Measurements from ENCODE around the gene SENP6. TPM values are rescaled to one million over a fixed set of nuclear protein-coding genes. Genes with fewer than 3 reads are reported as not detected.
"Not testable (repeated sequence)": the region's sequence is repeated elsewhere in the genome, so short reads cannot be mapped to it uniquely, and the experiment has no call there.

The SENP6 gene
- total RNA-seq, 2 donors from 2014 or later = 95.3 to 103 TPM

- Mint-ChIP-seq H3K4me1 (peaks cover 8% of the 10 kb centered on the region), H3K27ac (no peak overlapping the region), H3K4me3 (no peak overlapping the region), H3K36me3 (ENCODE audit: low read depth) (peaks cover 9% of the 10 kb centered on the region), H3K27me3 (no peaks in the 10 kb centered on the region)
- no peaks in the 10 kb centered on the region for H3K9me3 ChIP-seq (ENCODE audit: control insufficient read depth, low read length, poor library complexity, severe bottlenecking)
- no peak for DNase-seq
- ATAC-seq = no peak
These were observed 89.3 kb downstream of the SENP6 start for GRCh38 chr6:75691012-75691411.

GRCh38 chr6:75693534-75693933 is 91.9 kb downstream of the SENP6 start:
- no peak overlapping the region for H3K27ac Mint-ChIP-seq
- ATAC-seq = no peak
- H3K27me3 Mint-ChIP-seq = no peaks in the 10 kb centered on the region
- no peaks in the 10 kb centered on the region for H3K4me1 Mint-ChIP-seq
- no peak for DNase-seq
- H3K36me3 Mint-ChIP-seq (ENCODE audit: low read depth) = peaks cover 2% of the 10 kb centered on the region
- no peaks in the 10 kb centered on the region for H3K9me3 ChIP-seq (ENCODE audit: control insufficient read depth, low read length, poor library complexity, severe bottlenecking)
- H3K4me3 Mint-ChIP-seq = no peak overlapping the region

GRCh38 chr6:75694406-75694805 is 92.7 kb downstream of the SENP6 start:
- Mint-ChIP-seq H3K4me3 (no peak overlapping the region), H3K4me1 (no peaks in the 10 kb centered on the region)
- ATAC-seq = no peak

GRCh38 chr6:75708334-75708733 is 106.7 kb downstream of the SENP6 start:
- not testable (repeated sequence) for H3K27me3 Mint-ChIP-seq; DNase-seq; H3K36me3 Mint-ChIP-seq (ENCODE audit: low read depth); H3K27ac Mint-ChIP-seq; H3K4me3 Mint-ChIP-seq; H3K4me1 Mint-ChIP-seq; ATAC-seq; H3K9me3 ChIP-seq (ENCODE audit: control insufficient read depth, low read length, poor library complexity, severe bottlenecking)

More at GRCh38 chr6:75694406-75694805, 92.7 kb downstream of the SENP6 start:
- Mint-ChIP-seq H3K27me3 (no peaks in the 10 kb centered on the region), H3K27ac (peak overlapping the region; percentile 37), H3K36me3 (ENCODE audit: low read depth) (peaks cover 2% of the 10 kb centered on the region)
- no peaks in the 10 kb centered on the region for H3K9me3 ChIP-seq (ENCODE audit: control insufficient read depth, low read length, poor library complexity, severe bottlenecking)
- DNase-seq = no peak

GRCh38 chr6:75711173-75711572 is 109.5 kb downstream of the SENP6 start:
- Mint-ChIP-seq H3K4me1 (peaks cover 11% of the 10 kb centered on the region), H3K27ac (no peak overlapping the region), H3K4me3 (no peak overlapping the region), H3K27me3 (no peaks in the 10 kb centered on the region), H3K36me3 (ENCODE audit: low read depth) (peaks cover 16% of the 10 kb centered on the region)
- H3K9me3 ChIP-seq (ENCODE audit: control insufficient read depth, low read length, poor library complexity, severe bottlenecking) = no peaks in the 10 kb centered on the region
- DNase-seq = no peak
- no peak for ATAC-seq

GRCh38 chr6:75719133-75719532 is 117.5 kb downstream of the SENP6 start:
- H3K27ac Mint-ChIP-seq = no peak overlapping the region
- no peaks in the 10 kb centered on the region for H3K27me3 Mint-ChIP-seq
- H3K36me3 Mint-ChIP-seq (ENCODE audit: low read depth) = peaks cover 11% of the 10 kb centered on the region
- peaks cover 6% of the 10 kb centered on the region for H3K4me1 Mint-ChIP-seq
- H3K4me3 Mint-ChIP-seq = no peak overlapping the region
- ATAC-seq (no peak), DNase-seq (no peak)
- H3K9me3 ChIP-seq (ENCODE audit: control insufficient read depth, low read length, poor library complexity, severe bottlenecking) = no peaks in the 10 kb centered on the region

GRCh38 chr6:75723382-75723781 is 121.7 kb downstream of the SENP6 start:
- H3K36me3 Mint-ChIP-seq (ENCODE audit: low read depth) = no peaks in the 10 kb centered on the region
- H3K4me1 Mint-ChIP-seq = no peaks in the 10 kb centered on the region
- DNase-seq = no peak
- no peak overlapping the region for H3K27ac Mint-ChIP-seq
- H3K9me3 ChIP-seq (ENCODE audit: control insufficient read depth, low read length, poor library complexity, severe bottlenecking) = no peaks in the 10 kb centered on the region
- H3K4me3 Mint-ChIP-seq = no peak overlapping the region
- no peaks in the 10 kb centered on the region for H3K27me3 Mint-ChIP-seq
- no peak for ATAC-seq

- H3K27ac Mint-ChIP-seq = no peak overlapping the region
- DNase-seq = no peak
- H3K9me3 ChIP-seq (ENCODE audit: control insufficient read depth, low read length, poor library complexity, severe bottlenecking) = no peaks in the 10 kb centered on the region
- no peak overlapping the region for H3K4me3 Mint-ChIP-seq
- H3K4me1 Mint-ChIP-seq = no peaks in the 10 kb centered on the region
- no peaks in the 10 kb centered on the region for H3K27me3 Mint-ChIP-seq
- no peaks in the 10 kb centered on the region for H3K36me3 Mint-ChIP-seq (ENCODE audit: low read depth)
- no peak for ATAC-seq
These were observed 125.5 kb downstream of the SENP6 start for GRCh38 chr6:75727206-75727605.

- not testable (repeated sequence) for H3K27me3 Mint-ChIP-seq; H3K36me3 Mint-ChIP-seq (ENCODE audit: low read depth); H3K9me3 ChIP-seq (ENCODE audit: control insufficient read depth, low read length, poor library complexity, severe bottlenecking); H3K27ac Mint-ChIP-seq; ATAC-seq; H3K4me3 Mint-ChIP-seq; DNase-seq; H3K4me1 Mint-ChIP-seq
These were observed 129.3 kb downstream of the SENP6 start for GRCh38 chr6:75731029-75731428.

GRCh38 chr6:75735491-75736186 is 134.0 kb downstream of the SENP6 start:
- no peaks in the 10 kb centered on the region for H3K9me3 ChIP-seq (ENCODE audit: control insufficient read depth, low read length, poor library complexity, severe bottlenecking)
- DNase-seq (no peak), ATAC-seq (no peak)
- Mint-ChIP-seq H3K4me3 (no peak overlapping the region), H3K27me3 (peaks cover 6% of the 10 kb centered on the region), H3K4me1 (no peaks in the 10 kb centered on the region), H3K27ac (no peak overlapping the region), H3K36me3 (ENCODE audit: low read depth) (no peaks in the 10 kb centered on the region)

GRCh38 chr6:75743971-75744370 is 142.3 kb downstream of the SENP6 start:
- DNase-seq (no peak), ATAC-seq (no peak)
- no peak overlapping the region for H3K27ac Mint-ChIP-seq
- no peaks in the 10 kb centered on the region for H3K9me3 ChIP-seq (ENCODE audit: control insufficient read depth, low read length, poor library complexity, severe bottlenecking)
- no peaks in the 10 kb centered on the region for H3K36me3 Mint-ChIP-seq (ENCODE audit: low read depth)
- H3K4me1 Mint-ChIP-seq = no peaks in the 10 kb centered on the region
- H3K27me3 Mint-ChIP-seq = peaks cover 33% of the 10 kb centered on the region
- no peak overlapping the region for H3K4me3 Mint-ChIP-seq

GRCh38 chr6:75745404-75745803 is 143.7 kb downstream of the SENP6 start:
- DNase-seq (no peak), ATAC-seq (no peak)
- Mint-ChIP-seq H3K4me1 (no peaks in the 10 kb centered on the region), H3K27ac (no peak overlapping the region), H3K36me3 (ENCODE audit: low read depth) (no peaks in the 10 kb centered on the region), H3K27me3 (peaks cover 27% of the 10 kb centered on the region), H3K4me3 (no peak overlapping the region)
- no peaks in the 10 kb centered on the region for H3K9me3 ChIP-seq (ENCODE audit: control insufficient read depth, low read length, poor library complexity, severe bottlenecking)

- Mint-ChIP-seq H3K4me1 (peaks cover 2% of the 10 kb centered on the region), H3K4me3 (no peak overlapping the region), H3K36me3 (ENCODE audit: low read depth) (no peaks in the 10 kb centered on the region), H3K27me3 (peaks cover 31% of the 10 kb centered on the region), H3K27ac (no peak overlapping the region)
- no peak for DNase-seq
- ATAC-seq = no peak
- H3K9me3 ChIP-seq (ENCODE audit: control insufficient read depth, low read length, poor library complexity, severe bottlenecking) = no peaks in the 10 kb centered on the region
These were observed 144.5 kb downstream of the SENP6 start for GRCh38 chr6:75746221-75746620.
